GM10266 (cell line): ENCODE results near the gene TBC1D5.

Experiments used
- DNase-seq: peaks from one replicate; pipeline ENCODE4 v3.0.0; 2012; ENCODE audit errors: extremely low spot score
- TF ChIP-seq, protein P1 (sequence below): IDR thresholded peaks from 2 replicates; pipeline ENCODE4 v1.5.1; 2012; ENCODE audit warnings: mild to moderate bottlenecking, low read depth; ENCODE audit not compliant: control insufficient read depth, insufficient read depth; ENCODE audit errors: missing control alignments

The TBC1D5 gene

DNA sequence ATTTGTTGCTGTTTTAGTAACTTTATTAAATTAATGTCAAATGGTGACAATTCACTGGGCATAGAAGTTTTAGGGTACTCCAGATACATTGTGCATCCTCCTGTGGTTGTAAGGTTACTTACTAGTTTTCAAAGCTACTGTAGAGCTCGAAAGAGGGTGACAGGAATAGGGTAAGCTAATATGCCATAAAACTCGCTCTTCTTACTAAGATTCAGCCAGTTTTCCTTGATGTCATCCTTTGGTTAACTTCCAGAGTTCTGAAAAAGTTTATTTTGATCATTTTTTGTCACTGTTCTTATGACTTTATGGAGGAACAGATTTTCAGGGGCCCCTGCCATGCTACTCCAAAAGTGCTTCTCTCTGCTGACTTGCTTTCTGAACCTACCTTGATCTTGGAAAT is 522.8 kb downstream of the TBC1D5 start:
- TF ChIP-seq, protein P1, sequence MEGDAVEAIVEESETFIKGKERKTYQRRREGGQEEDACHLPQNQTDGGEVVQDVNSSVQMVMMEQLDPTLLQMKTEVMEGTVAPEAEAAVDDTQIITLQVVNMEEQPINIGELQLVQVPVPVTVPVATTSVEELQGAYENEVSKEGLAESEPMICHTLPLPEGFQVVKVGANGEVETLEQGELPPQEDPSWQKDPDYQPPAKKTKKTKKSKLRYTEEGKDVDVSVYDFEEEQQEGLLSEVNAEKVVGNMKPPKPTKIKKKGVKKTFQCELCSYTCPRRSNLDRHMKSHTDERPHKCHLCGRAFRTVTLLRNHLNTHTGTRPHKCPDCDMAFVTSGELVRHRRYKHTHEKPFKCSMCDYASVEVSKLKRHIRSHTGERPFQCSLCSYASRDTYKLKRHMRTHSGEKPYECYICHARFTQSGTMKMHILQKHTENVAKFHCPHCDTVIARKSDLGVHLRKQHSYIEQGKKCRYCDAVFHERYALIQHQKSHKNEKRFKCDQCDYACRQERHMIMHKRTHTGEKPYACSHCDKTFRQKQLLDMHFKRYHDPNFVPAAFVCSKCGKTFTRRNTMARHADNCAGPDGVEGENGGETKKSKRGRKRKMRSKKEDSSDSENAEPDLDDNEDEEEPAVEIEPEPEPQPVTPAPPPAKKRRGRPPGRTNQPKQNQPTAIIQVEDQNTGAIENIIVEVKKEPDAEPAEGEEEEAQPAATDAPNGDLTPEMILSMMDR, result no peak
- DNase-seq, result no peak

DNA sequence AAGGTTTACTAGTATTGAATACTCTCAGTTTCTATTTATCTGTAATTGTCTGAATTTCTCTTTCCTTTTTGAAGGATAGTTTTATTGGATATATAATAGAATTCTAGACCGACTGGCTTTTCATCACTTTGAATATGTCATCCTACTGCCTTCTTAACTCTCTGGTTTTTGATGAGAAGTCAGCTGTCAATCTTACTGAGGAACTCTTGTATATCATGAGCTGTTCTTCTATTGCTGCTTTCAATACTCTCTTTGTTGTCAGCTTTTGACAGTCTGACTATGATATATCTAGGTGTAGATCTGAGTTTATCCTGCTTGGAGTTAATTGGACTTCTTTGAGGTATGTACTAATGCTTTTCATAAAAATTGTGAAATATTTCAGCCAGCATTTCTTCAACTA is 523.8 kb downstream of the TBC1D5 start:
- TF ChIP-seq, protein P1, result no peak
- no peak for DNase-seq

DNA sequence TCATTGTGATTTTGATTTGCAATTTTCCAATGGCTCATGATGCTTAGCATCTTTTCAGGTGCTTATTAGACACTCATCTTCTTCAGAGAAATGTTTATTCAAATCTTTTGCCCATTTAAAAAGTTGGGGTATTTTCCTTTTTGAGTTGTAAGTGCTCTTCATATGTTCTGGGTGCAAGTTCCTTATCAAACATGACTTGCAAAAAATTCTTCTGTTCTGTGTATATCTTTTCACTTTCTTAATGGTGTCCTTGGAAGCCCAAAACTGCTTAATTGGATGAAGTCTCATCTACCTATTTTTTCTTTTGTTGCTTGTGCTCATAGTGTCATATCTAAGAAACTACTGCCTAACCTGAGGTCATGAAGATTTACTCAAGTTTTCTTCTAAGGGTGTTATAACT is 524.8 kb downstream of the TBC1D5 start:
- DNase-seq, result no peak
- TF ChIP-seq, protein P1, result no peak

DNA sequence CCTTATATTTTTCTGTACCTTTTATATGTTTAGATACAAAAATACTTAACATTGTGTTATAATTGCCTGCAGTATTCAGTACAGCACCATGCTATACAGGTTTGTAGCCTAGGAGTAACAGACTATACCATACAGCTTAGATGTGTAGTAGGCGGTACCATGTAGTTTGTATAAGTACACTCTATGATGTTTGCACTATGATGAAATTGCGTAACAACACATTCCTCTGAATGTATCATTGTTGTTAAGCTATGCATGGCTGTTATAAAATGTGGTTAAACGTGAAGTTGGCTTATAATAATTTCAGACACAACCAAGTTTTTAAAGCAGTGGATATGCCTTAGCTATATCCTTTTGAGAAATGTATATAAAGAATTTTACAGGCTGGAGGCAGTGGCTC is 529.3 kb downstream of the TBC1D5 start:
- TF ChIP-seq, protein P1, result no peak
- no peak for DNase-seq

DNA sequence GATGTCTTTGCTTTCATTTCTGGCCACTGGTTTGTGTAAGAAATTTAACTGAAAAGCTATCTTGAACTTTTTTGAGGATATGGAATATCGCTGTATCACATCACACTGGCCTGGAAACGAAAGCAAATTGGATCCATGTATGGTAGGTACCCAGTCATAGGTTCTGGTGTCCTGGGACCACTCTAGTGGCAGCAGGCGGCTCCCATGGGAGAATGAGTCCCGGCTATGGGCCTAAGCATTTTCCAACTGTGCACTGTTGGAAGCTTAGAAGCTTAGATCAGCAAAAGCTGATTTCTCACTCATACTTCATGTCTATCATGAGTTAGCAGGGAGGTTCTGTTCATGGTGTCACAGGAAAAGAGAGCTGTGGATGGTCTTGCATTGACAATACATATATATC is 534.5 kb downstream of the TBC1D5 start:
- TF ChIP-seq, protein P1, result no peak

DNA sequence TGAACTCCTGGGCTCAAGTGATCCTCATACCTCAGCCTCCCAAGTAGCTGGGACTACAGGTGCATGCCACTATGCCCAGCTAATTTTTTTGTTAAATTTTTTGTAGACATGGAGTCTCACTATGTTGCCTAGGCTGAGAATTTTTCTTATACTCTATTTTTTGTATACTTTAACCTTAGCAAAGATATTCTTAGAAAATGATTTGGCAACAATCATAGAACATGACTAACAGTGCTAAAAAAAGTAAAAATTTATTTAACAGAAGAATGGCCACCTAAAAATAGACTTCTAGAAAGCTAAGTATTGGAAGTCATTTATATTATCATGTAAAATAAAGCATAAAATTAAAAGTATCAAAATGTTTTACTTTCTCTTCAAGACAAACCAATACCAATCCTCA is 535.4 kb downstream of the TBC1D5 start:
- DNase-seq, result no peak
- TF ChIP-seq, protein P1, result no peak

More for the DNA sequence above, 534.5 kb downstream of the TBC1D5 start:
- DNase-seq, result no peak

DNA sequence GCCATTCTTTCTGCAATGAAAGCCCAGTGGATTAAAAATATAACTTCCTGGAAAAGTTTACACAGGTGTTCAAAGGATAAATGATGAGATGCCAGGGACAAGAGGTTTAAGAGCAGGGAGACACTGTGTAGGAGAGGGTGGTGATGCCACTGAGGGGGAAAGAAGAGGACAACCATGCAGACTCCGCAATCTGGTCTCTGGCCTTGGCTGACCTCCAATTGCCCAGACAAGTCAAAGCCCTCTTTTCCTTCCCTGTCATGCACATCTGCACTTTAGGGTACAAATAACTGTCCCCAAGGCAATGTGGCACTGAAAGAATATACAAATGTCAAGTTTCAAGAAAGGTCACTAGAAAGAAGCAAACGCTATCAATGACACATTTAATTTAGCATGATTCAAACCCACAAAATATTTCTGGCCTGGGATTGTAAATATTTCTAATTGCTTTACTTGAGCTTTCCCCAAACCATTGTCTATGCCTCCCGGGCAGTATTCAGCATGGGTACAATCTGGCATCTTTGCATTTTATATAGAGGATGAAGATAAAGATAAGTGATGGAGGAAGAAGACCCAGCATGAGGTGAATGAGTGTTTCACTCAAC is 538.3 kb downstream of the TBC1D5 start:
- no peak for DNase-seq
- TF ChIP-seq, protein P1, result no peak
